ENCODE measurements around the gene PNPLA3. TPM values are rescaled to one million over a fixed set of nuclear protein-coding genes. Genes with fewer than 3 reads are reported as not detected.
"Not testable (repeated sequence)": the region's sequence is repeated elsewhere in the genome, so short reads cannot be mapped to it uniquely, and the experiment has no call there.

PNPLA3 gene
- total RNA-seq, 1 donor from 2014 or later = 1.7 TPM

GRCh38 chr22:43894122-43894521 is 29.5 kb upstream of the PNPLA3 start:
- Mint-ChIP-seq H3K4me3 (ENCODE audit: low read depth) (no peak overlapping the region), H3K4me1 (ENCODE audit: low read depth) (no peaks in the 10 kb centered on the region), H3K36me3 (ENCODE audit: low read depth) (no peaks in the 10 kb centered on the region), H3K27me3 (ENCODE audit: low read depth) (peaks cover 25% of the 10 kb centered on the region), H3K9me3 (no peaks in the 10 kb centered on the region), H3K27ac (no peak overlapping the region)
- intact Hi-C loops (cut with micrococcal nuclease) = no loop called here
- no peak for DNase-seq (ENCODE audit: low spot score)

DNA sequence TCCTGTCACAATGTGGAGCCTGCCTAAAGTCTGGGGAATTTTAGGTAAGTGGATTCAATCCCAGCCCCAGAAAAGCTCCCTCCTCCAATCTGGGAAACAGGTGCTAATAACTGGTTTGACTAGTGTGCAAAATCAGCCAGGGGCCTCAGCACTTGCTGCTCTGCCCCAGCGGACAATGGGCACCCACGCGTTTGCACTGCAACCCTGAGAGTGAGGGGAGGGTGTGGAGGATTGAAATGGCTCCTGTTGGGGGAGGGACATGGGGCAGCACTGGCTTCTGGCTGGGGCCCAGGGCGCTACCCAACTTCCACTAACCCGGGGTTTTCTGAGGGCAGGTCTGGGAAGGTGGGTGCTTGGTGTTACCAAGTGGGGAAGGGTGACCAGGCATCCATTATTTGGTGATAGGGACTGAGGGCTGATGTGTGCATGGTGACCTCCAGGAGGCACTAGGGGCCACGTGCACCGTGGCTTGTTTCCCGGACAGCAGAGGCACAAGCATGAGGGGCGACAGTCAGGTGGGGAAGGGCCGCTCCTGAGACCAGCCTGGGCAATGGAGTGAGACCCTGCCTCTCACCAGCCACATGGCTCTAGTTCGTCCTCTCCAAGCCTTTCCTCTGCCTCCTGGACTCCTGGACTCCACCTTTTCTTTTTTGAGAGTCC is 27.5 kb upstream of the PNPLA3 start:
- Mint-ChIP-seq H3K4me1 (ENCODE audit: low read depth) (no peaks in the 10 kb centered on the region), H3K4me3 (ENCODE audit: low read depth) (no peak overlapping the region), H3K36me3 (ENCODE audit: low read depth) (no peaks in the 10 kb centered on the region), H3K9me3 (no peaks in the 10 kb centered on the region), H3K27ac (no peak overlapping the region), H3K27me3 (ENCODE audit: low read depth) (peaks cover 15% of the 10 kb centered on the region)
- DNase-seq (ENCODE audit: low spot score) = no peak
- intact Hi-C loops (cut with micrococcal nuclease) = no loop called here

GRCh38 chr22:43897751-43898261 is 25.8 kb upstream of the PNPLA3 start:
- Mint-ChIP-seq H3K36me3 (ENCODE audit: low read depth) (no peaks in the 10 kb centered on the region), H3K27me3 (ENCODE audit: low read depth) (peaks cover 7% of the 10 kb centered on the region), H3K27ac (no peak overlapping the region), H3K4me3 (ENCODE audit: low read depth) (no peak overlapping the region), H3K9me3 (no peaks in the 10 kb centered on the region), H3K4me1 (ENCODE audit: low read depth) (no peaks in the 10 kb centered on the region)
- DNase-seq (ENCODE audit: low spot score) = no peak
- intact Hi-C loops (cut with micrococcal nuclease) = no loop called here

DNA sequence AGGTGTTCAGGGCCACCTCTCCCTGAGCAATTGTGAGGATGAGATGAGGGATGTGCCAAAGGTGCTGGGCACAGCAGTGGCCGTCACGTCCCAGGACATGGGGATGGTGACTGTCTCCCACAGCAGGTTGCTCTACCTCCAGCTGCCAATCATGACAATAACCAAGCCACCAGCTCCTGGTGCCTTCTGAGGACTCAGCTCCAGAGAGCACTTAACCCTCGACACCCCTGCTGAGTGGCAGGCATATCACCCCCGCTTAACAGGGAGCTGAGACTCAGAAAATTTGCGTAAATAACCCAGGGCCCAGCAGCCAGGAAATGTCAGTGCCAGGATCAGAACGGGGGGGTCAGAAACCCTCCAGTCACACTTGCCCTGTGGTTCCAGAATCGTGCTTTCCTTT is 23.4 kb upstream of the PNPLA3 start:
- Mint-ChIP-seq H3K27ac (no peak overlapping the region), H3K4me1 (ENCODE audit: low read depth) (no peaks in the 10 kb centered on the region), H3K27me3 (ENCODE audit: low read depth) (peaks cover 2% of the 10 kb centered on the region), H3K4me3 (ENCODE audit: low read depth) (no peak overlapping the region), H3K36me3 (ENCODE audit: low read depth) (no peaks in the 10 kb centered on the region), H3K9me3 (no peaks in the 10 kb centered on the region)
- DNase-seq (ENCODE audit: low spot score) = no peak
- intact Hi-C loops (cut with micrococcal nuclease) = no loop called here

DNA sequence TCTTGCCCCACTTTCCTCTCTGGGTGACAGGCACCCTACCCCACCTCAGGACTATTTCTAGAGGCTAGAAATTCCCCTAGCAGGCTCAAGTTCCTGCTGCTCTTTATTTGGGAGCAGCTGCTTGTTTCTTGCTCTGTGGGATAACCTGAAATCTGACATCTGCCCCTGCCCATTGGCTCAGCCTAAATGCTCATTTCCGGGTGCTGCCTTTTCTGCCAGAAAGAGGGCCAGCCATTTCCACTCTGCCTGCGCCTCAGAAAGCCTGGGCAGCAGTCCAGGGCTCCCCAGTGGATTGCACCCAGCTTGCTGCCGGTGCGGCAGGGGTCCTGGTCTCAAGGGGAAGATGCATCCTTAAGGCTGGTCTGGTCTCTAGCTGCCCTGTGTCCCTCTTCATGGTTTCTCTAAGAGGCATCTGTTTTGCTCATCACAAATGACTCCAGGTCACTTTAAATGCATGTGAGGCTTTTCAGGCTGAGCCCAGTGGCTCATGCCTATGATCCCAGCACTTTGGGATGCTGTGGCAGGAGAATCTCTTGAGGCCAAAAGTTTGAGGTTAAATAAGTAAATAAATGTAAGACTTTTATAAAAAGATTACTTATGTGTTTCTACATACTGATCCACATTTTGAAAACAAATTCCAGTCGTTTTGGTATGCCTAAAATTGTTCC is 21.5 kb upstream of the PNPLA3 start:
- Mint-ChIP-seq H3K27ac (no peak overlapping the region), H3K27me3 (ENCODE audit: low read depth) (peaks cover 2% of the 10 kb centered on the region), H3K4me1 (ENCODE audit: low read depth) (no peaks in the 10 kb centered on the region), H3K9me3 (no peaks in the 10 kb centered on the region), H3K4me3 (ENCODE audit: low read depth) (no peak overlapping the region), H3K36me3 (ENCODE audit: low read depth) (no peaks in the 10 kb centered on the region)
- no peak for DNase-seq (ENCODE audit: low spot score)
- intact Hi-C loops (cut with micrococcal nuclease) = no loop called here

DNA sequence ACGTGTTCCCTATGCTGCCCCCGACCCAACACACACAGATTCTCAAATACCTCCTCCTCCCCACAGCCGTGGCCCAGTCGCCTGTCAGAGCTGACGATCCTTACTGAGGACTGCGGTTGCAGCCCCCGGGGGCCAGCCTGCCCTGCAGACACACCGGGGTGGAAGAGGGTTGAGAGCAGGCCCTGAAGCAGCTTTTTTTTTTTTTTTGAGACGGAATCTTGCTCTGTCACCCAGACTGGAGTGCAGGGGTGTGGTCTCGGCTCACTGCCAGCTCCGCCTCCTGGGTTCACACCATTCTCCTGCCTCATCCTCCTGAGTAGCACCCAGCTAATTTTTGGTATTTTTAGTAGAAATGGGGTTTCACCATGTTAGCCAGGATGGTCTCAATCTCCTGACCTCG is 20.6 kb upstream of the PNPLA3 start:
- intact Hi-C loops (cut with micrococcal nuclease); H3K4me1 Mint-ChIP-seq (ENCODE audit: low read depth); H3K27me3 Mint-ChIP-seq (ENCODE audit: low read depth); H3K9me3 Mint-ChIP-seq; H3K27ac Mint-ChIP-seq; H3K4me3 Mint-ChIP-seq (ENCODE audit: low read depth); DNase-seq (ENCODE audit: low spot score); H3K36me3 Mint-ChIP-seq (ENCODE audit: low read depth): not testable (repeated sequence)

GRCh38 chr22:43904412-43904811 is 19.2 kb upstream of the PNPLA3 start:
- H3K4me1 Mint-ChIP-seq (ENCODE audit: low read depth); H3K36me3 Mint-ChIP-seq (ENCODE audit: low read depth); H3K27ac Mint-ChIP-seq; H3K9me3 Mint-ChIP-seq; intact Hi-C loops (cut with micrococcal nuclease); DNase-seq (ENCODE audit: low spot score); H3K27me3 Mint-ChIP-seq (ENCODE audit: low read depth); H3K4me3 Mint-ChIP-seq (ENCODE audit: low read depth): not testable (repeated sequence)

- intact Hi-C loops (cut with micrococcal nuclease) = no loop called here
- Mint-ChIP-seq H3K9me3 (no peaks in the 10 kb centered on the region), H3K27ac (no peak overlapping the region), H3K4me1 (ENCODE audit: low read depth) (no peaks in the 10 kb centered on the region), H3K4me3 (ENCODE audit: low read depth) (no peak overlapping the region), H3K27me3 (ENCODE audit: low read depth) (peaks cover 8% of the 10 kb centered on the region), H3K36me3 (ENCODE audit: low read depth) (no peaks in the 10 kb centered on the region)
- DNase-seq (ENCODE audit: low spot score) = no peak
Measured at GRCh38 chr22:43905681-43906080, 17.9 kb upstream of the PNPLA3 start.

DNA sequence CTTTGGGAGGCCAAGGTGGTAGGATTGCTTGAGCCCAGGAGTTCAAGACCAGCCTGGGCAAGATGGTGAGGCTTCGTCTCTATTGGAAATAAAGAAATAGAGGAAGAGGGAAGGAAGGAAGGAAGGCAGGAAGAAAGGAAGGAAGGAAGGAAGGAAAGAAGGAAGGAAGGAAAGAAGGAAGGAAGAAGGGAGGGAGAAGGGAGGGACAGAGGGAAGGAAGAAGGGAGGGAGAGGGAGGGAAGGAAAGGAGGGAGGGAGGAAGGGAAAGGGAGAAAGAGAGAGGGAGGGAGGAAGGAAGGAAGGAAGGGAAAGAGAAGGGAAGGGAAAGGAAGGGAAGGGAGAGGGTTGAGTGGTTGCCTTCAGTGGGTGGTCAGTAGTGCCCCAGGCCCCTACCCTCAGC is 13.9 kb upstream of the PNPLA3 start:
- H3K36me3 Mint-ChIP-seq (ENCODE audit: low read depth) = no peaks in the 10 kb centered on the region
- no peaks in the 10 kb centered on the region for H3K9me3 Mint-ChIP-seq
- intact Hi-C loops (cut with micrococcal nuclease) = no loop called here
- no peak overlapping the region for H3K27ac Mint-ChIP-seq
- H3K27me3 Mint-ChIP-seq (ENCODE audit: low read depth) = peaks cover 21% of the 10 kb centered on the region
- H3K4me1 Mint-ChIP-seq (ENCODE audit: low read depth) = no peaks in the 10 kb centered on the region
- no peak overlapping the region for H3K4me3 Mint-ChIP-seq (ENCODE audit: low read depth)
- DNase-seq (ENCODE audit: low spot score) = no peak

DNA sequence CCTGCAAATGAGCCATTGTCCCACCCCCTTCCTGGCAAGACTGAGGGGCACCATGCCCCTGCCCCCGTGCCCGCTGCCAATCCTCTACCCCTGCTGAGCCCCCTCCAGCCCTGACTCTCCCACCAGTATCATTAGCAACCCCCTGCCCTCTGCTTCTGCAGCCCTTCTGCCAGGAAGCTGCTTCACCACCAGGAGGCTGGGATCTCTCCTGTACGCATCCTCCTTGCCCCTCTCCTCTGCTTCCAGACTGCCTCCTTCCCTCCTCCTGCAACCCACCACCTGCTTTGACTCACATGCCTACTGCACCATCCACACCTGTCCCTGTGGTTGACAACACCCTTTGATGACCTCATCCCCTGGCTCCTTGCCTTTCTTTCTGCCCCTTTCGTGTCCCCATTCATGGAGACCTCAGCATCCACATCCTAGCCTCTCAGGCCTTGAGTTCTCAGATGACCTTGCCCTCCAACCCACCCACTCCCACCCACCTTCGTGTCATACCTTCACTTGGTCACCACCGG is 13.4 kb upstream of the PNPLA3 start:
- intact Hi-C loops (cut with micrococcal nuclease) = no loop called here
- Mint-ChIP-seq H3K4me1 (ENCODE audit: low read depth) (no peaks in the 10 kb centered on the region), H3K27me3 (ENCODE audit: low read depth) (peaks cover 21% of the 10 kb centered on the region), H3K36me3 (ENCODE audit: low read depth) (no peaks in the 10 kb centered on the region), H3K9me3 (no peaks in the 10 kb centered on the region), H3K4me3 (ENCODE audit: low read depth) (no peak overlapping the region), H3K27ac (no peak overlapping the region)
- DNase-seq (ENCODE audit: low spot score) = no peak

GRCh38 chr22:43911351-43911750 is 12.3 kb upstream of the PNPLA3 start:
- H3K9me3 Mint-ChIP-seq = no peaks in the 10 kb centered on the region

DNA sequence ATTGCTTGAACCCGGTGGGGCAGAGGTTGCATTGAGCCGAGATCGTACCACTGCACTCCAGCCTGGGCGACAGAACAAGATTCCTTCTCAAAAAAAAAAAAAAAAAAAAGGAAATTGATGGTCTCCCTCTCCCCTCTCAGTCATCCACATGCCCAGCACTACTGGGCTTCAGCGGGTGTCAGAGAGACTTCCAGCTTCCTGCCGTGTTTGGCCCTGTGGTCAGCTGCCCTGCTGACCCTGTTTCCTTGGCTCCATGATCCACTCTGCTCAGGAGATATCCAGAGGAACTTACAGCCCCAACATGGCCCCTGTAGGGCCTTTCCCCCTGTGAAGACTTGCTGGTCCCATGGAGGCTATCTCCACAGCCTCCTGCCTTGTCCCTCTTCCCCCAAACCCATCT is 6.1 kb upstream of the PNPLA3 start:
- no peak for DNase-seq (ENCODE audit: low spot score)
- Mint-ChIP-seq H3K9me3 (no peaks in the 10 kb centered on the region), H3K4me3 (ENCODE audit: low read depth) (no peak overlapping the region), H3K27ac (no peak overlapping the region), H3K4me1 (ENCODE audit: low read depth) (no peaks in the 10 kb centered on the region), H3K36me3 (ENCODE audit: low read depth) (no peaks in the 10 kb centered on the region), H3K27me3 (ENCODE audit: low read depth) (peaks cover 11% of the 10 kb centered on the region)
- intact Hi-C loops (cut with micrococcal nuclease) = no loop called here

More at GRCh38 chr22:43911351-43911750, 12.3 kb upstream of the PNPLA3 start:
- no peak for DNase-seq (ENCODE audit: low spot score)
- Mint-ChIP-seq H3K36me3 (ENCODE audit: low read depth) (no peaks in the 10 kb centered on the region), H3K27me3 (ENCODE audit: low read depth) (peaks cover 21% of the 10 kb centered on the region), H3K4me3 (ENCODE audit: low read depth) (no peak overlapping the region), H3K4me1 (ENCODE audit: low read depth) (no peaks in the 10 kb centered on the region), H3K27ac (no peak overlapping the region)
- intact Hi-C loops (cut with micrococcal nuclease) = no loop called here
